A673 (cell line): ENCODE data around the gene CRY2. TPM values are rescaled to one million over a fixed set of nuclear protein-coding genes. Genes with fewer than 3 reads are reported as not detected.

ENCODE experiments used
- BruUV-seq: library from RNA; stranded (reverse); fragments of 400-500 nt; replicated peaks from 2 replicates; lab custom pipeline; 2021; lab: Mats Ljungman, UMichigan
- CTCF ChIA-PET: fragments of 300-600 bp; sonication (Branson Sonifier 250); formaldehyde crosslinking; loops from one replicate; lab custom pipeline; 2022; ENCODE audit warnings: antibody characterized with exemption; lab: Charles Lee
- POLR2A ChIA-PET: fragments of 300-600 bp; sonication (Branson Sonifier 250); formaldehyde crosslinking; loops from one replicate; lab custom pipeline; 2022; ENCODE audit warnings: antibody characterized with exemption; ENCODE audit not compliant: low non-redundant PET; lab: Charles Lee
- DNase-seq: peaks from one replicate; pipeline ENCODE4 v3.0.0-alpha.2; 2015; ENCODE audit warnings: low spot score
- H3K27ac ChIP-seq: fragments of 200-600 bp; sonication (generic); 2 replicates; pipeline ENCODE4 v1.5.1; 2016; ENCODE audit warnings: mixed run types, low read depth, mild to moderate bottlenecking, mixed read lengths, antibody characterized with exemption, low read length; ENCODE audit not compliant: poor library complexity, severe bottlenecking
- H3K27me3 ChIP-seq: fragments of 200-600 bp; sonication (generic); replicated peaks from 2 replicates; pipeline ENCODE4 v1.6.1; 2017; ENCODE audit warnings: mixed run types, low read depth, mild to moderate bottlenecking, mixed read lengths, antibody characterized with exemption, low read length; ENCODE audit not compliant: insufficient read depth, poor library complexity
- H3K36me3 ChIP-seq: fragments of 200-600 bp; sonication (generic); 2 replicates; pipeline ENCODE4 v1.6.1; 2016; ENCODE audit warnings: mixed run types, mild to moderate bottlenecking, mixed read lengths, antibody characterized with exemption, low read length; ENCODE audit not compliant: insufficient read depth, poor library complexity, severe bottlenecking
- H3K4me1 ChIP-seq: fragments of 200-600 bp; sonication (generic); 2 replicates; pipeline ENCODE4 v1.6.1; 2017; ENCODE audit warnings: mixed run types, mild to moderate bottlenecking, mixed read lengths, antibody characterized with exemption, low read length; ENCODE audit not compliant: insufficient read depth, poor library complexity, severe bottlenecking
- H3K4me3 ChIP-seq: fragments of 200-600 bp; sonication (generic); 2 replicates; pipeline ENCODE4 v1.5.1; 2016; ENCODE audit warnings: low read depth, mixed run types, mild to moderate bottlenecking, mixed read lengths, low read length; ENCODE audit not compliant: poor library complexity, severe bottlenecking
- H3K9me3 ChIP-seq: fragments of 200-600 bp; sonication (generic); 2 replicates; pipeline ENCODE4 v1.6.1; 2016; ENCODE audit warnings: mixed run types, low read depth, mild to moderate bottlenecking, mixed read lengths, antibody characterized with exemption, low read length; ENCODE audit not compliant: poor library complexity, severe bottlenecking
- EZH2 ChIP-seq: fragments of 200-600 bp; sonication (generic); IDR thresholded peaks from 2 replicates; pipeline ENCODE4 v1.6.1; 2017; ENCODE audit warnings: borderline replicate concordance, low read depth, mild to moderate bottlenecking, mixed read lengths, antibody characterized with exemption, low read length; ENCODE audit not compliant: poor library complexity, severe bottlenecking
- intact Hi-C: fragments of 100-400 bp; cut with micrococcal nuclease; formaldehyde crosslinking; loops from one replicate; pipeline ENCODE4 v1.10.0; 2022; ENCODE audit not compliant: unreplicated experiment
- total RNA-seq: library from RNA; stranded (reverse); gene quantifications from 2 replicates; pipeline ENCODE4 v1.2.3, GENCODE V29; 2021
- TF ChIP-seq, protein P1 (sequence below): fragments of 300-800, 200-600 bp; sonication (generic); conservative IDR thresholded peaks from 2 replicates; pipeline ENCODE4 v1.5.1; 2017; ENCODE audit warnings: low read depth, mild to moderate bottlenecking, antibody characterized with exemption, low read length, moderate library complexity, mixed read lengths

Gene CRY2
- total RNA-seq, 1 experiment from 2014 or later = 46.4 TPM

DNA sequence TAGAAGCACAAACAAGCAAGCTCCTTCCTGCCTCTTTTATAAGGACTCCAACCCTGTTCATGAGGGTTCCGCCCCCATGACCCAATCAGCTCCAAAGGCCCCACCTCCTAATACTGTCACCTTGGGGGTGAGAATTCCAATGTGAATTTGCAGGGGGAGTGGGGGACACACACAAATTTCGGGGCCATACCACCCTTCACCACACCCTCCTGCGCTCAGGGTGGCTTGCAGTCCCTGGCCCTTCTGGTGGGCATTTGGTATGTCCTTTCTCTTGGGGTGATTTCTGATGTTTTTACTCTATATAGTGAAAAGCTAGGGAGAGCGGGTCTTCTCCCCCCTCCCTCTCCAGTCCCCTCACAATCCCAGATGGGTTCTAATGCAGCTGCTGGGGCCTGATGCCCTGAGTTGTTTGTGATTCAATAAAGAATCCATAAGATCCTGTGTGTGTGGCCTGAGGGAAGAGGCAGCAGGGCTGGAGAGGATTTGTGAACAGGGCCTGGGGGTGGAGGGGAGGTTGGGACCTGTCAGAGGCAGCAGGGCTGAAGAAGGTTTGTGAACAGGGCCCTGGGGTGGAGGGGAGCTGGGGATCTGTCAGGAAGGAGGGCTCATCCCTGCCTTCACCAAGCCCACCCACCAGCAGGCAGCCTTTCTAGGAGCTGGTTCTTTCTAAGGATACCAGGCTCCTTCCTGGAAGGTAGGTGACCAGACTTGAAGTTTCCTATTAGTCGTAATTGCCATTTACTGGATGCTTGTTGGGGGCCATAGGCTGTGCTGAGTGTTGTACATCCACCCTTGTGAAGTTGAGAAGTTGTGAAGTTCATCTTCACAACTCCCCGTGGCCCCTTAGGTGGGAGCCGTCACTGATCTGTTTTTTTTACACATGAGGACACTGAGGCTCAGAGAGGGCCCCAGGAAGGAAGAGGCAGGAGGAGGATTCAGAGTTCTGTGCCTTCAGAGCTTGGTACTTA, 34.4 kb upstream of the CRY2 start:
- H3K4me1 ChIP-seq = peaks cover 7% of the 10 kb centered on the region
- no peaks in the 10 kb centered on the region for H3K9me3 ChIP-seq
- no peak for DNase-seq
- CTCF ChIA-PET = interaction anchor here (0.6 kb wide), 2 partner anchors 41 to 175 kb away, joined by 3 to 4 read pairs; no protein-coding TSS in a partner anchor
- H3K4me3 ChIP-seq = no peak overlapping the region
- POLR2A ChIA-PET = no interaction called here
- TF ChIP-seq, protein P1, sequence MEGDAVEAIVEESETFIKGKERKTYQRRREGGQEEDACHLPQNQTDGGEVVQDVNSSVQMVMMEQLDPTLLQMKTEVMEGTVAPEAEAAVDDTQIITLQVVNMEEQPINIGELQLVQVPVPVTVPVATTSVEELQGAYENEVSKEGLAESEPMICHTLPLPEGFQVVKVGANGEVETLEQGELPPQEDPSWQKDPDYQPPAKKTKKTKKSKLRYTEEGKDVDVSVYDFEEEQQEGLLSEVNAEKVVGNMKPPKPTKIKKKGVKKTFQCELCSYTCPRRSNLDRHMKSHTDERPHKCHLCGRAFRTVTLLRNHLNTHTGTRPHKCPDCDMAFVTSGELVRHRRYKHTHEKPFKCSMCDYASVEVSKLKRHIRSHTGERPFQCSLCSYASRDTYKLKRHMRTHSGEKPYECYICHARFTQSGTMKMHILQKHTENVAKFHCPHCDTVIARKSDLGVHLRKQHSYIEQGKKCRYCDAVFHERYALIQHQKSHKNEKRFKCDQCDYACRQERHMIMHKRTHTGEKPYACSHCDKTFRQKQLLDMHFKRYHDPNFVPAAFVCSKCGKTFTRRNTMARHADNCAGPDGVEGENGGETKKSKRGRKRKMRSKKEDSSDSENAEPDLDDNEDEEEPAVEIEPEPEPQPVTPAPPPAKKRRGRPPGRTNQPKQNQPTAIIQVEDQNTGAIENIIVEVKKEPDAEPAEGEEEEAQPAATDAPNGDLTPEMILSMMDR = no peak
- no peak for TF ChIP-seq EZH2
- intact Hi-C loops = no loop called here
- peaks cover 17% of the 10 kb centered on the region for H3K36me3 ChIP-seq
- no peaks in the 10 kb centered on the region for H3K27me3 ChIP-seq
- BruUV-seq = no TSS peak
- peak overlapping the region; percentile 15 for H3K27ac ChIP-seq

DNA sequence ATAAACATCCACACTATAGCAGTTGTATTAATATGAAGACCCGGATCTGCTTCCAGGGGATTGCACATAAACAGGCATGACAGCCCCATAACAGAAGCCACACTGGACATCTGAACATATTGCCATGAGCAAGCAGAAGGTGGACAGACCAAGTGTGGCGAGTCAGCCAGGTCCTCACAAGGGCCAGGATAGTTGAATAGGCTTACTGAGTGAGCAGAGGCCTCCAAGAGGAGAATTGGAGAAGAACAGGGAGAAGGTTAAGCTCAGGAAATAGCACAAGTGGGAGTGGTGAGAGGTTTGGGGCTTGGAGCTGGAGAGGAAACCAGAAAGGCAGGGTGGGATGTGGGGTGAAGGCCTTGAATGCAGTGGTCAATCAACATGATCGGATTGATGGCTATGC, 31.5 kb upstream of the CRY2 start:
- ChIA-PET POLR2A (no interaction called here), CTCF (interaction anchor here (1.5 kb wide), 1 partner anchor 44 kb away, joined by 4 read pairs; no protein-coding TSS in a partner anchor)
- no peaks in the 10 kb centered on the region for H3K27me3 ChIP-seq
- H3K4me3 ChIP-seq = no peak overlapping the region
- no TSS peak for BruUV-seq
- peak; percentile 66 for DNase-seq
- TF ChIP-seq, protein P1 = no peak
- TF ChIP-seq EZH2 = no peak
- peaks cover 5% of the 10 kb centered on the region for H3K4me1 ChIP-seq
- intact Hi-C loops = no loop called here
- H3K27ac ChIP-seq = no peak overlapping the region
- peaks cover 15% of the 10 kb centered on the region for H3K36me3 ChIP-seq
- H3K9me3 ChIP-seq = no peaks in the 10 kb centered on the region

DNA sequence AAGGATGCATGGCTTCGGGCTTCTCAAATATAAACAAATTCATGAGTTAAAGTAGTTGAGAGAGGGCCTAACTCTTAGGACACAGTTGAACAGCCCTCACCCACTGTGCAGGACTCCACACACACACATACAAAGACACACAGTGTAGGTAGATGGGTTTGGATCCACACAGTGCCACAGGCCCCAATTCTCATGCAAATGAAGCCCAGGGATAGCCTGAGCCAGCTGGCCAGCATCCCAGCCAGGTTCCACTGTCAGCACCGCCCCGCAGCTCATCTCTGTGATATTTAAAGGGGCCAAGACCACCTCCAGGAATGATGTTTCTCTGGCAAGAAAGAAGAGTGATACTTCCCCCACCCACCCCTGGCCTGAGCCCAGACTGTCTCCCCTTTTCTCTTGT, 30.7 kb upstream of the CRY2 start:
- intact Hi-C loops = no loop called here
- H3K36me3 ChIP-seq = peaks cover 6% of the 10 kb centered on the region
- H3K4me3 ChIP-seq = no peak overlapping the region
- peak; percentile 57 for DNase-seq
- ChIA-PET POLR2A (no interaction called here), CTCF (interaction anchor here (0.6 to 1.5 kb wide), 2 partner anchors 45 to 377 kb away, joined by 3 to 4 read pairs; no protein-coding TSS in a partner anchor)
- no peaks in the 10 kb centered on the region for H3K27me3 ChIP-seq
- H3K27ac ChIP-seq = no peak overlapping the region
- H3K9me3 ChIP-seq = no peaks in the 10 kb centered on the region
- peaks cover 5% of the 10 kb centered on the region for H3K4me1 ChIP-seq
- TF ChIP-seq EZH2 = no peak
- no TSS peak for BruUV-seq
